ENCODE data around the gene APEX1.

DNA sequence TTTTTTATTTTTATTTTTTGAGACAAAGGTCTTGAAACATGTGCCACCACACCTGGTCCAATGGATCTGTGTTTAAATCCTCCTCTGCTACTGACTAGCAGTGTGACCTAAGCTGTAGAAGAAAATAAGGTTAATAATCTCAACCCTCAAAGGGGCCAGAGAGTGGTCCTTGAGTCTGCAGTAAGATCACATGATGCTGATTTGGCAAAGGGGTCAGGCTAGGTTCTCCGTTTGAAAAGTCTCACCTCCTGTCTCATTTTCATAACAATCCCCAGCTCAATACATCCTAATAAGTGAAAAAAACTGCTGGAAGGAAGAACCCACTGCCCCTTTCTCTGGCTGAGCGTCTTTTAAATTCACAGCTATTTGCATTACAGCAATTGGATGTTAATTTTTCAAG is 33.8 kb upstream of the APEX1 start:
- TF ChIP-seq, protein P1, sequence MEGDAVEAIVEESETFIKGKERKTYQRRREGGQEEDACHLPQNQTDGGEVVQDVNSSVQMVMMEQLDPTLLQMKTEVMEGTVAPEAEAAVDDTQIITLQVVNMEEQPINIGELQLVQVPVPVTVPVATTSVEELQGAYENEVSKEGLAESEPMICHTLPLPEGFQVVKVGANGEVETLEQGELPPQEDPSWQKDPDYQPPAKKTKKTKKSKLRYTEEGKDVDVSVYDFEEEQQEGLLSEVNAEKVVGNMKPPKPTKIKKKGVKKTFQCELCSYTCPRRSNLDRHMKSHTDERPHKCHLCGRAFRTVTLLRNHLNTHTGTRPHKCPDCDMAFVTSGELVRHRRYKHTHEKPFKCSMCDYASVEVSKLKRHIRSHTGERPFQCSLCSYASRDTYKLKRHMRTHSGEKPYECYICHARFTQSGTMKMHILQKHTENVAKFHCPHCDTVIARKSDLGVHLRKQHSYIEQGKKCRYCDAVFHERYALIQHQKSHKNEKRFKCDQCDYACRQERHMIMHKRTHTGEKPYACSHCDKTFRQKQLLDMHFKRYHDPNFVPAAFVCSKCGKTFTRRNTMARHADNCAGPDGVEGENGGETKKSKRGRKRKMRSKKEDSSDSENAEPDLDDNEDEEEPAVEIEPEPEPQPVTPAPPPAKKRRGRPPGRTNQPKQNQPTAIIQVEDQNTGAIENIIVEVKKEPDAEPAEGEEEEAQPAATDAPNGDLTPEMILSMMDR (IDR thresholded peaks at IDR 0.05): no peak
- no peak for TF ChIP-seq ZFX (IDR thresholded peaks at IDR 0.05; ENCODE audit: borderline replicate concordance)

Measured in 22Rv1 (cell line).